GM21576 (cell line): ENCODE results near the gene CDK5RAP1.
A peak's percentile ranks its signal among the peaks of the same experiment; 100 is the strongest.
"Not testable (repeated sequence)": the region's sequence is repeated elsewhere in the genome, so short reads cannot be mapped to it uniquely, and the experiment has no call there.

ENCODE experiments used
- ATAC-seq: cut with Tn5 transposase; IDR thresholded peaks from one replicate; pipeline ENCODE4 v1.9.1; 2021; ENCODE audit warnings: mild to moderate bottlenecking, moderate library complexity; ENCODE audit not compliant: unreplicated experiment

The CDK5RAP1 gene

GRCh38 chr20:33401184-33401920 is at the start of gene CDK5RAP1:
TSS of gene CDK5RAP1 (minus strand) at chr20:33401519. CDS start at chr20:33397064, 4,455 bp downstream.
- no peak for ATAC-seq

GRCh38 chr20:33450867-33451266 is 49.5 kb upstream of the CDK5RAP1 start:
- no peak for ATAC-seq

- ATAC-seq = no peak
Observed at GRCh38 chr20:33445881-33446625, 44.7 kb upstream of the CDK5RAP1 start.

- ATAC-seq = no peak
Observed at GRCh38 chr20:33444797-33445560, 43.7 kb upstream of the CDK5RAP1 start.

GRCh38 chr20:33443512-33444239 is 42.4 kb upstream of the CDK5RAP1 start, which contains the start of gene SNTA1:
TSS of gene SNTA1 (minus strand) at chr20:33443763. CDS start at chr20:33443620, 143 bp downstream.
- ATAC-seq = peak; percentile 74

GRCh38 chr20:33443006-33443511 is 41.7 kb upstream of the CDK5RAP1 start:
- ATAC-seq = peak; percentile 19

GRCh38 chr20:33442136-33443005 is 41.1 kb upstream of the CDK5RAP1 start:
- ATAC-seq = no peak

GRCh38 chr20:33441142-33441955 is 40.0 kb upstream of the CDK5RAP1 start:
- ATAC-seq = no peak

- not testable (repeated sequence) for ATAC-seq
Observed at GRCh38 chr20:33440562-33440961, 39.2 kb upstream of the CDK5RAP1 start.

GRCh38 chr20:33438481-33438880 is 37.2 kb upstream of the CDK5RAP1 start:
- ATAC-seq = no peak

GRCh38 chr20:33437141-33437911 is 36.0 kb upstream of the CDK5RAP1 start:
- ATAC-seq = no peak

GRCh38 chr20:33434434-33434833 is 33.1 kb upstream of the CDK5RAP1 start:
- no peak for ATAC-seq

- no peak for ATAC-seq
Observed at GRCh38 chr20:33433465-33434234, 32.3 kb upstream of the CDK5RAP1 start.

- no peak for ATAC-seq
Observed at GRCh38 chr20:33431797-33432381, 30.6 kb upstream of the CDK5RAP1 start.

- not testable (repeated sequence) for ATAC-seq
Observed at GRCh38 chr20:33423875-33424274, 22.6 kb upstream of the CDK5RAP1 start.

- ATAC-seq = no peak
Observed at GRCh38 chr20:33423141-33423834, 22.0 kb upstream of the CDK5RAP1 start.
